GM19099 (cell line): ENCODE measurements around the gene TEX13C.

ENCODE experiments used
- POLR2A ChIP-seq: IDR thresholded peaks from 3 replicates; pipeline ENCODE4 v1.6.1; 2011; ENCODE audit warnings: low read depth; ENCODE audit not compliant: insufficient read length; ENCODE audit errors: extremely low read depth

The TEX13C gene

GRCh38 chrX:125319646-125320521, at the start of gene TEX13C:
TEX13C (plus strand) TSS chrX:125319871; CDS start chrX:125320120, 249 bp downstream.
- no peak for TF ChIP-seq POLR2A

DNA sequence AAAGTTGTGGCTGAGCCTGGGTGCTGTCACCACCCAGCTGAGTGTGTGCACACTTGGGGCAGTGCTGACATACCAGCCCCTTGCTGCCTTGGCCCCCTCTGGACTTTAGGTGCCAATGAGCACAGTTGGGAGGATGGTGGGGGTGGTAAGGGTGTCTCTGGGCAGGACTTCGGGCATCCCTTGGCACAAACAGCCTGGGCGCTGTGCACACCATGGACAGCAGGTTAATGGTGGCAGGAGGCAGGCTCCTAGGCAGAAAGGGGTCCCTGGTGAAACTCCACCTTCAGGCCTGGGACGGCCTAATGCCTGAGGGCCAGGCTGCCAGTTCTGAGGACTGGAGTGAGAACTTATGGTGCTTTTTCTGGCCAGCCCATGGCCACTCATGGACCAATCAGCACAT, 32.4 kb upstream of the TEX13C start:
- TF ChIP-seq POLR2A = no peak

GRCh38 chrX:125288343-125288742, 31.3 kb upstream of the TEX13C start:
- TF ChIP-seq POLR2A = no peak

DNA sequence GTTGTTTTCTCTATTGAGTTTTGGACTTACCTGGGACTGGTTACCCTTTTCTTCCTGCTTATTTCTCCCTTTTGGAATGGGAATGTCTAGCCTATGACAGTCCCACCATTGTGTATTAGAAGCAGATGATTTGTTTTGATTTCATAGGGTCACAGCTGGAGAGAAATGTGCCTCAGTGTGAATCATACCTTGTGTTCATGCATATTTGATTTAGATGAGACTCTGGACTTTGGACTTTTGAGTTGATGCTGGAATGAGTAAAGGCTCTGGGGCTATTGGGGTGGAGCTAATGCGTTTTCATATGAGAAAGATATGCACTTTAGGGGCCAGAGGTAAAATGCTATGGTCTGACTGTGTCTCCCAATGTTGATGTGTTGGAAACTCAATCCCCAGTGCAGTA, 30.5 kb upstream of the TEX13C start:
- TF ChIP-seq POLR2A = no peak

DNA sequence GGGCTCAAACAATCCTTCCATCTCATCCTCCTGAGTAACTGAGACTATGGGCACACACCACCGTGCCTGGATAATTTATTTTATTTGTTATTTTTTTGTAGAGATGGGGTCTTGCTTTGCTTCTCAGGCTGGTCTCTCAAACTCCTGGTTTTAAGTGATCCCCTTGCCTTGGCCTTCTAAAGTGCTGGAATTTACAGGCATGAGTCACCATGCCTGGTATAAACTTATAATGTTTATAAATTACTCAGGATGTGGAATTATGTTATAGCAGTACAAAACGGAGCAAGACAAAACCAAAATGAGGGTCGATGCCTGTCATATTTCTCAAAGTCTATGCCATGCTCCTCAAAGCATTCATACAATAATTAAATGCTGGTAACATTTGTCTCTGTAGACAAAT, 29.8 kb upstream of the TEX13C start:
- TF ChIP-seq POLR2A = no peak

GRCh38 chrX:125291124-125291523, 28.5 kb upstream of the TEX13C start:
- TF ChIP-seq POLR2A = no peak

DNA sequence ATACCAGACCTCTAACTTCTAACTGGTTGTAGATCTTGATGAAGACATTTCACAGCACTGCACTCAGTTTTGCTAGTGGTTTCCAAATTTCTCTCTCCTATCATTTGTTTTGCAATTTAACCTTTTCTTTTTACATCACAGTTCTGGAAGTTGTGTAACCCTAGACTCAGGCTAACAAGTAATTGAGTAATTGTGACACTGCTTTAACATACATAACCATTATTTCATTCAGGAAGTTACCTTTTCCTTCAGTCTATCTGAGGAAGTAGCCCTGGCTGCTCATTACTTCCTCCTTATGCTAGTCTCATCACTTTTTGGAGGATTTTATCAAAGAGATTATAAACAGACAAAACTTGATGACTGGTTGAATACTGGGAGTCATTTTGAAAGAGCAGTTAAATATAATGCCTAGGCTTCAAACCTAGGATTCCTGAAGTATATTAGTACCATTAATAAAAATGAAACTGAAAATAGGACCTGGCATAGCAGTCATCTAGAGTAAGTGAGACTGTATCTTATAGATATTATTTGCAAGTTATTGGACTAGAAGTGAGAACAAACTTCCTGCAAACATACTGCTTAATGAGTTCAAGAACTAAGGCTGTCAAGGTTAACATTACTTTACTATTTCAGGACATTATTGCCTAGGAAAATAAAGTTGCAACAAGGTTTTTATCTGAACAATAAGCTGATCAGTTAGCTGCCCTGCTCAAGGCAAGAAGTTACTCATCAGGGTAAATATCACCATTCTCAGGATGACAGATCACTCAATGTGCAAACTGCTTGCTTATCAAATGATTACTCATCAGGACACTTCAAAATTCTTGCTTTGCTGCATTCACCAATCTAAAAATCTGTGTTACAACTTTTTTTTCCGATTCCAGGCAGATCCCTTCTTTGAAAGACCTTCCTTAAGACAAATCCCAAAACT, 25.6 kb upstream of the TEX13C start:
- TF ChIP-seq POLR2A = no peak

DNA sequence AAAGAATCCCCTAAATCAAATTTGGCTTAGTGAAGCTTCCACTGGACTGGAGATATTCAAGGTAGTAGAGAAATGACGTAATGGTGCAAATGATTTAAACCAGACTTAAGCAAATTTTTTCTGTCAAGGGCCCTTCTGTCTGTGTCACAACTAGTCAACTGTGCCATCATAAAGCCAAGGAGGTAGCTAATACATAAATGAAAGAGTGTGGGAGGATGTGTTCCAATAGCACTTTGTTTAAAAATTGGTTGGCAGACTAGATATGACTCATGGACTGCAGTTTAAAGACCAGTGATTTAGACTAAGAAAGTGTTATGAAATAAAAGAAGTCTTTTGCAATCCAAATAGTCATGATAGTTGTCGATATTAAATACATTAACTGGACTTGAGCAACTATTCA, 24.3 kb upstream of the TEX13C start:
- TF ChIP-seq POLR2A = no peak

- TF ChIP-seq POLR2A = no peak
These were observed 20.8 kb upstream of the TEX13C start for GRCh38 chrX:125298871-125299270.

DNA sequence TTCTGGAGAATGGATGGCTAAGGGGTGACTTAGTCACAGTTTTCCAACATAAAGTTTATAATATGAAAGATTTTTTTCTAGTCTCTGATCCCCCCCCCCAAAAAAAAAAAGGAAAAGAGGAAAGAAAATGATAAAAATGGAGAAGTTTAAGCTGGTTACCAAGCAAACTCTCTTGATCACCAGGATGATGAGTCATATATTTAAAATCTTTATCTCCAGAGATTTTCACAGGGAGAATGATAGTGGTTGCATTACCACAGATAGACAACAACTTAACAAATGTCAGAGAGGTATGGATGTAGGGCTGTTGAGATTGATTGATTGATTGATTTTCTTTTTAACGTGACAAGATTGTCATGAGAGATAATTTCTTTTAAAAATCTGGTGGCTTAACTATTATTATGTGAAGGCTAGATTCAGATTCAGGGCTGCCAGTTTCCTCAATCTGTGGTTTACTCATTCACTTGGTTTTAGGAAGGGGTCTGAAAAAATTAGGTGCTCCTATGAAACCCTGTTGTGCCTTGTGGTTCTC, 13.3 kb upstream of the TEX13C start:
- no peak for TF ChIP-seq POLR2A

GRCh38 chrX:125308653-125309052, 11.0 kb upstream of the TEX13C start:
- TF ChIP-seq POLR2A = no peak

DNA sequence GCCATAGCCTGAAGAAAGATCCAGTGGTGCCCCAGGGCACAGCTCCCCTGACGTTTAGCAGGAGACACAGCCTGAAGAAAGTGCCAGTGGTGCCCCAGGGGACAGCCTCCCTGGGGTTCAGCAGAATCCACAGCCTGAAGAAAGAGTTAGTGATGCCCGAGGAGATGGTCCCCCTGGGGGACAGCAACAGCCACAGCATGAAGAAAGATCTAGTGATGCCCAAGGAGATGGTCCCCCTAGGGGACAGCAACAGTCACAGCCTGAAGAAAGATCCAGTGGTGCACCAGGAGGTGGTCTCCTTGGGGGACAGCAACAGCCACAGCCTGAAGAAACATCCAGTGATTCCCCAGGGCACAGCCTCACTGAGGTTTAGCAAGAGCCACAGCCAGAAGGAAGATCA, 2.8 kb downstream of the TEX13C start:
- no peak for TF ChIP-seq POLR2A

DNA sequence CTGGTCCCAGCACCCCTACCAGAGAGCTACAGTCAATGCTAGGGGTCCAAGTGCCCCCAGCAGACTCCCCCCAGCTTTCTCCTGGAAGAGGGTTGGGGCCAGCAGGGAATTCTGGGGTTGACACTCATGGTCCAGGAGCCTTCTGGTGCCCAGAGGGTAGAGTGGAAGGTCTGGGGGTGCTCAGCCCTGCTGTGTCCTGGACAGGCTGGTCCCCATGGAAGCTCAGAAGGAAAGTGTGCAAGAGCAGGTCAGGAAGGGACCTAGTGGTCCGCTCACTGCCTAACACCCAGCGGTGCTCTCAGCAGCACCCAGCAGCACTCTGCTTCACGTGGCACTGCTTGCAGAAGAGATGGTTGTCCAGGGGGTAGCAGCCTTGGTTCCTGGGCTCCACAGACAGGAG, 6.9 kb downstream of the TEX13C start:
- no peak for TF ChIP-seq POLR2A

GRCh38 chrX:125327891-125328290, 8.2 kb downstream of the TEX13C start:
- TF ChIP-seq POLR2A = no peak

DNA sequence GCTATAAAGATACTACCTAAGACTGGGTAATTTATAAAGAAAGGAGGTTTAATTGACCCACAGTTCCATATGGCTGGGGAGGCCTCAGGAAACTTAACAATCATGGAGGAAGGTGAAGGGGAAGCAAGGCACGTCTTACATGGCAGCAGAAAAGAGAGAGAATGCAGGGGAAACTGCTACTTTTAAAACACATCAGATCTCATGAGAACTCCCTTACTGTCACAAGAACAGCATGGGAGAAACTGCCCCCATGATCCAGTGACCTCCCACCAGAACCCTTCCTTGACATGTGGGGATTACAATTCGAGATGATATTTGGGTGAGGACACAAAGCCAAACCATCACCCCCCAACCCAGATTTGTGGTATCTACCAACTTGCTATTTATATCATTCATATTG, 13.9 kb downstream of the TEX13C start:
- TF ChIP-seq POLR2A = no peak

- TF ChIP-seq POLR2A = no peak
These were observed 20.8 kb downstream of the TEX13C start for GRCh38 chrX:125340490-125340889.

- TF ChIP-seq POLR2A = no peak
These were observed 54.5 kb downstream of the TEX13C start for GRCh38 chrX:125374169-125374568.
